HuH-7 (cell line): Measurements from ENCODE around the gene NISCH.

Experiments used
- DNase-seq: peaks from one replicate; pipeline ENCODE4 v3.0.0; 2011; ENCODE audit warnings: low spot score

NISCH gene

GRCh38 chr3:52541050-52541449 lies 85.6 kb downstream of the NISCH start:
- no peak for DNase-seq
